HepG2 (cell line): ENCODE results near the gene ANTXR1. TPM values are rescaled to one million over a fixed set of nuclear protein-coding genes. Genes with fewer than 3 reads are reported as not detected.

Source experiments
- CBX1 ChIP-seq: IDR thresholded peaks from one replicate; pipeline ENCODE4 v1.6.1; 2016; ENCODE audit warnings: antibody characterized with exemption, low read depth
- EHMT2 ChIP-seq: fragments of 200-600 bp; sonication (generic); IDR thresholded peaks from 2 replicates; pipeline ENCODE4 v1.7.0; 2017; ENCODE audit warnings: antibody characterized with exemption, low read depth, low read length, borderline replicate concordance
- ETV5 ChIP-seq: IDR thresholded peaks from 2 replicates; pipeline ENCODE4 v1.6.1; 2018; ENCODE audit warnings: missing biosample characterization, missing genetic modification reagents, inconsistent platforms, borderline replicate concordance
- IRF2 ChIP-seq: IDR thresholded peaks from 2 replicates; pipeline ENCODE4 v1.6.1; 2018; ENCODE audit warnings: missing genetic modification reagents, missing compliant biosample characterization
- KLF12 ChIP-seq: sonication (generic); formaldehyde crosslinking; IDR thresholded peaks from 2 replicates; pipeline ENCODE4 v1.4.0; 2020; ENCODE audit warnings: missing genetic modification reagents, borderline replicate concordance
- MATR3 ChIP-seq: sonication (generic); formaldehyde crosslinking; IDR thresholded peaks from 2 replicates; pipeline ENCODE4 v1.4.0; 2020; ENCODE audit warnings: missing genetic modification reagents
- ONECUT2 ChIP-seq: sonication (generic); formaldehyde crosslinking; IDR thresholded peaks from 2 replicates; pipeline ENCODE4 v1.4.0; 2020; ENCODE audit warnings: missing genetic modification reagents
- PAX8 ChIP-seq: sonication (generic); formaldehyde crosslinking; IDR thresholded peaks from 2 replicates; pipeline ENCODE4 v1.8.0; 2022; ENCODE audit warnings: mild to moderate bottlenecking, missing genetic modification reagents, borderline replicate concordance
- PHF21A ChIP-seq: sonication (generic); formaldehyde crosslinking; IDR thresholded peaks from 2 replicates; pipeline ENCODE4 v1.5.0; 2020; ENCODE audit warnings: mild to moderate bottlenecking, missing genetic modification reagents
- POLR2AphosphoS5 ChIP-seq: IDR thresholded peaks from 2 replicates; pipeline ENCODE4 v1.6.1; 2012; ENCODE audit warnings: low read depth, low read length
- RNF219 ChIP-seq: sonication (generic); formaldehyde crosslinking; IDR thresholded peaks from 2 replicates; pipeline ENCODE4 v1.5.0; 2020; ENCODE audit warnings: mild to moderate bottlenecking, missing genetic modification reagents
- SOX13 ChIP-seq, 3 experiments: fragments of 450-650 bp in 1 of 3; sonication (generic) in 1 of 3; formaldehyde crosslinking in 1 of 3; IDR thresholded peaks in 2 of 3; conservative IDR thresholded peaks in 1 of 3; 2 replicates each; pipeline versions ENCODE4 v1.5.0 to v1.6.1; 2016 to 2020; ENCODE audit warnings: antibody characterized with exemption in 1 of 3, mild to moderate bottlenecking in 1 of 3, missing compliant biosample characterization in 1 of 3, missing genetic modification reagents in 1 of 3, moderate library complexity in 1 of 3
- TMF1 ChIP-seq: sonication (generic); formaldehyde crosslinking; IDR thresholded peaks from 2 replicates; pipeline ENCODE4 v1.8.1; 2022; ENCODE audit warnings: low read depth, missing genetic modification reagents
- TSC22D2 ChIP-seq: sonication (generic); formaldehyde crosslinking; IDR thresholded peaks from 2 replicates; pipeline ENCODE4 v1.5.1; 2020; ENCODE audit warnings: missing genetic modification reagents, mild to moderate bottlenecking, borderline replicate concordance
- ZC3H4 ChIP-seq: sonication (generic); formaldehyde crosslinking; IDR thresholded peaks from 2 replicates; pipeline ENCODE4 v1.4.0; 2020; ENCODE audit warnings: missing genetic modification reagents, borderline replicate concordance
- ZNF207 ChIP-seq: fragments of 450-650 bp; IDR thresholded peaks from 2 replicates; pipeline ENCODE4 v1.6.1; 2016; ENCODE audit warnings: antibody characterized with exemption, borderline replicate concordance
- ZNF3 ChIP-seq: IDR thresholded peaks from 2 replicates; pipeline ENCODE4 v1.7.0; 2017; ENCODE audit warnings: inconsistent platforms
- ZNF44 ChIP-seq: sonication (generic); formaldehyde crosslinking; IDR thresholded peaks from 2 replicates; pipeline ENCODE4 v1.5.1; 2020; ENCODE audit warnings: mild to moderate bottlenecking, missing genetic modification reagents
- ZNF510 ChIP-seq: sonication (generic); formaldehyde crosslinking; IDR thresholded peaks from 2 replicates; pipeline ENCODE4 v1.4.0; 2020; ENCODE audit warnings: low read depth, mild to moderate bottlenecking, missing genetic modification reagents
- ZNF512B ChIP-seq: sonication (generic); formaldehyde crosslinking; IDR thresholded peaks from 2 replicates; pipeline ENCODE4 v1.5.1; 2020; ENCODE audit warnings: missing genetic modification reagents, mild to moderate bottlenecking, borderline replicate concordance
- polyA plus RNA-seq, 8 experiments: library from polyadenylated mRNA; depleted of rRNA in 3 of 8; stranded (reverse) in 7 of 8; unstranded in 1 of 8; fragments of >200 nt; fragmentation: Illumina TruSeq in 4 of 8; extraction: Trizol in 4 of 8; gene quantifications; 2 replicates each; pipeline versions ENCODE4 v1.2.1 to v1.2.3, GENCODE V29; 2011 to 2016; ENCODE audit warnings: low read depth in 4 of 8, missing spikeins in 1 of 8, mixed read lengths in 1 of 8; ENCODE audit not compliant: insufficient read depth in 1 of 8
- total RNA-seq, 5 experiments: library from RNA; depleted of rRNA; stranded (reverse); fragments of >200 nt; fragmentation: Illumina TruSeq; extraction: Trizol; gene quantifications; 2 replicates each; pipeline ENCODE4 v1.2.3, GENCODE V29; 2016; ENCODE audit warnings: low read depth in 1 of 5
- TF ChIP-seq, protein P1 (sequence below): sonication (generic); formaldehyde crosslinking; IDR thresholded peaks from 2 replicates; pipeline ENCODE4 v1.4.0; 2020; ENCODE audit warnings: low read depth, missing genetic modification reagents

The ANTXR1 gene
- total and polyA plus RNA-seq, 2 of the 13 experiments (the other 11 are each of a cell fraction or from before 2014, with no cell fraction given) = 4.5 to 12.7 TPM

DNA sequence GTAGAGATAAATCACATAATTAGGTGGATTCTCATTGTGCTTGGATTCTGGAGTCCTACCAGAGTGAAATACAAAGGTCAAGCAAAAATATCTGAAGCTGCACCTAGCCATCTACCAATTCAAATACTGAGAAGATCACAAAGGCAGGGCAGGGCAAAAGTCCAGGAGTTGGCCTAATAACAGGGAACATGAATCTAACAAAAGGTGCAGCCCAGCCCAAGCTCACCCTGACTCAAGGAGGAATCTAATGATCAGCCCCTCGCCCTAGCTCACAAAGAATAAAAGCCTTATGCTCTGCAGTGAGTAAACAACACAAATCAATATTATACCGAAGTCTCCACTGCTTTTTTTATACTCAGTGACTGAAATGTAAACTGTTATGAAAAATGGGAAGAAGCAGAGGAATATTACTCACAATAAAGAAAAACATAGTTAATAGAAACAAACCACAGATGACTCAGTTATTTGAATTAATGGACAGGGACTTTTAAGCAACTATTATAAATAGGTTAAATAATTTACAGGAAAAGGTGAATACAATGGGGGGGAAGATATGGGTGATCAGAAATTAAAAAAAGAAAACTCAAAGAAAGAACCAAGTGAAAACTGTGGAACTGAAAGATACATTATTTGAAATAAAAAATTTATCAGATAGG is 49.5 kb downstream of the ANTXR1 start (continued):
- TF ChIP-seq ONECUT2 (CRISPR knock-in tag) (peak; percentile 80), RNF219 (CRISPR knock-in tag) (no peak), TSC22D2 (CRISPR knock-in tag) (no peak), ZNF512B (no peak), IRF2 (CRISPR knock-in tag) (no peak), ZNF44 (peak; percentile 42; the same call in 1 of the 2 replicates), ZNF207 (no peak), ETV5 (no peak), TMF1 (CRISPR knock-in tag) (no peak), SOX13 (IDR thresholded peaks at IDR 0.05) (peak; percentile 43; the same call in 1 of the 2 replicates), SOX13 (CRISPR knock-in tag; conservative IDR thresholded peaks at IDR 0.05 in 1 of 2, IDR thresholded peaks at IDR 0.05 in 1 of 2) (peak in 1 of 2 experiments; percentile 85; a peak in 2 of 4 replicates), ZC3H4 (CRISPR knock-in tag) (no peak), MATR3 (no peak), PAX8 (CRISPR knock-in tag) (no peak), EHMT2 (peak; percentile 65; the same call in 1 of the 2 replicates), CBX1 (no peak), POLR2AphosphoS5 (no peak), PHF21A (CRISPR knock-in tag) (peak; percentile 73; the same call in 1 of the 2 replicates), ZNF3 (CRISPR knock-in tag) (no peak), ZNF510 (CRISPR knock-in tag) (no peak), KLF12 (CRISPR knock-in tag) (0 out of 2 replicates have a peak, but pooled peaks have one; percentile 40)
- TF ChIP-seq, protein P1, sequence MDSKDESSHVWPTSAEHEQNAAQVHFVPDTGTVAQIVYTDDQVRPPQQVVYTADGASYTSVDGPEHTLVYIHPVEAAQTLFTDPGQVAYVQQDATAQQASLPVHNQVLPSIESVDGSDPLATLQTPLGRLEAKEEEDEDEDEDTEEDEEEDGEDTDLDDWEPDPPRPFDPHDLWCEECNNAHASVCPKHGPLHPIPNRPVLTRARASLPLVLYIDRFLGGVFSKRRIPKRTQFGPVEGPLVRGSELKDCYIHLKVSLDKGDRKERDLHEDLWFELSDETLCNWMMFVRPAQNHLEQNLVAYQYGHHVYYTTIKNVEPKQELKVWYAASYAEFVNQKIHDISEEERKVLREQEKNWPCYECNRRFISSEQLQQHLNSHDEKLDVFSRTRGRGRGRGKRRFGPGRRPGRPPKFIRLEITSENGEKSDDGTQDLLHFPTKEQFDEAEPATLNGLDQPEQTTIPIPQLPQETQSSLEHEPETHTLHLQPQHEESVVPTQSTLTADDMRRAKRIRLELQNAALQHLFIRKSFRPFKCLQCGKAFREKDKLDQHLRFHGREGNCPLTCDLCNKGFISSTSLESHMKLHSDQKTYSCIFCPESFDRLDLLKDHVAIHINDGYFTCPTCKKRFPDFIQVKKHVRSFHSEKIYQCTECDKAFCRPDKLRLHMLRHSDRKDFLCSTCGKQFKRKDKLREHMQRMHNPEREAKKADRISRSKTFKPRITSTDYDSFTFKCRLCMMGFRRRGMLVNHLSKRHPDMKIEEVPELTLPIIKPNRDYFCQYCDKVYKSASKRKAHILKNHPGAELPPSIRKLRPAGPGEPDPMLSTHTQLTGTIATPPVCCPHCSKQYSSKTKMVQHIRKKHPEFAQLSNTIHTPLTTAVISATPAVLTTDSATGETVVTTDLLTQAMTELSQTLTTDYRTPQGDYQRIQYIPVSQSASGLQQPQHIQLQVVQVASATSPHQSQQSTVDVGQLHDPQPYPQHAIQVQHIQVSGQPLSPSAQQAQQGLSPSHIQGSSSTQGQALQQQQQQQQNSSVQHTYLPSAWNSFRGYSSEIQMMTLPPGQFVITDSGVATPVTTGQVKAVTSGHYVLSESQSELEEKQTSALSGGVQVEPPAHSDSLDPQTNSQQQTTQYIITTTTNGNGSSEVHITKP = no peak
